ENCODE measurements around the gene NUP214.

DNA sequence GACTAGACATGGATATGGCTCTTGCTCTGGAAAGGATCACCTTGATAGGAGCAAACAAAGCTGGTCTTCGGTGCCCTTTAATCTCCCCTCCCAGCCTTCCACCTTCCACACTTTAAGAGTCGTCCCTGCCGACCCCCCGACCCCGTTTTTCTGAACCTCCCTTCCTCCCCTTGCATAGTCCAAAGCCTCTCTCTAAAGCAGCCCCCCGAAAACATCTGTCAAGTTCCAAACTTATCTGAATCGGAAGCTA lies 423 bp upstream of the NUP214 start:
- TF ChIP-seq, protein P1, sequence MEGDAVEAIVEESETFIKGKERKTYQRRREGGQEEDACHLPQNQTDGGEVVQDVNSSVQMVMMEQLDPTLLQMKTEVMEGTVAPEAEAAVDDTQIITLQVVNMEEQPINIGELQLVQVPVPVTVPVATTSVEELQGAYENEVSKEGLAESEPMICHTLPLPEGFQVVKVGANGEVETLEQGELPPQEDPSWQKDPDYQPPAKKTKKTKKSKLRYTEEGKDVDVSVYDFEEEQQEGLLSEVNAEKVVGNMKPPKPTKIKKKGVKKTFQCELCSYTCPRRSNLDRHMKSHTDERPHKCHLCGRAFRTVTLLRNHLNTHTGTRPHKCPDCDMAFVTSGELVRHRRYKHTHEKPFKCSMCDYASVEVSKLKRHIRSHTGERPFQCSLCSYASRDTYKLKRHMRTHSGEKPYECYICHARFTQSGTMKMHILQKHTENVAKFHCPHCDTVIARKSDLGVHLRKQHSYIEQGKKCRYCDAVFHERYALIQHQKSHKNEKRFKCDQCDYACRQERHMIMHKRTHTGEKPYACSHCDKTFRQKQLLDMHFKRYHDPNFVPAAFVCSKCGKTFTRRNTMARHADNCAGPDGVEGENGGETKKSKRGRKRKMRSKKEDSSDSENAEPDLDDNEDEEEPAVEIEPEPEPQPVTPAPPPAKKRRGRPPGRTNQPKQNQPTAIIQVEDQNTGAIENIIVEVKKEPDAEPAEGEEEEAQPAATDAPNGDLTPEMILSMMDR (IDR thresholded peaks at IDR 0.05), result no peak
- TF ChIP-seq POLR2A (IDR thresholded peaks at IDR 0.05) (no peak), POLR2AphosphoS5 (IDR thresholded peaks at IDR 0.05) (no peak)

Measured in breast epithelium (tissue), 3 donors.